NK-92 (cell line): ENCODE data around the gene PPHLN1.
"Not testable (repeated sequence)": the region's sequence is repeated elsewhere in the genome, so short reads cannot be mapped to it uniquely, and the experiment has no call there.

Experiments used
- DNase-seq: peaks from one replicate; lab custom pipeline; 2025; ENCODE audit not compliant: unreplicated experiment; lab: John Stamatoyannopoulos, UW

Gene PPHLN1

DNA sequence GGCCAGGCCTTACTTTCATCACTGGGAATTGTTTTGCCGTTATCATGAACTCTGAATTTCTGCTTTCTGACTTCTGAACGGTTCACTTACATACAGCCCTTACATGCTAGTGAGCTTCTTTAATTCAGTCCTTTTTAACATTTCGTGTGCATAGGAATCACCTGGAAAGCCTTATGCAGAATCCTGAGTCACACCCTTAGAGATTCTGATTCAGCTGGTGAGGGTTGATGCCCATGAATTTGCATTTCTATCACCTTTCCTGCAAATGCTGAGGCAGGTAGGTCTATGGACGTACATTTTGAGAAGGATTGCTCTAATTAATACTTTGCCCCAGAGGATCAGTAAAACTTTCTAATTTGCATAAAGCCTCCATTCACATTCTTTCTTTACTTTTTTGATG is 44.0 kb downstream of the PPHLN1 start:
- DNase-seq = no peak

- no peak for DNase-seq
Measured at GRCh38 chr12:42372154-42372791, 46.3 kb downstream of the PPHLN1 start.

GRCh38 chr12:42373669-42374068 is 47.7 kb downstream of the PPHLN1 start:
- no peak for DNase-seq

- DNase-seq = no peak
Measured at GRCh38 chr12:42380733-42381132, 54.8 kb downstream of the PPHLN1 start.

GRCh38 chr12:42382013-42382696 is 56.2 kb downstream of the PPHLN1 start:
- no peak for DNase-seq

DNA sequence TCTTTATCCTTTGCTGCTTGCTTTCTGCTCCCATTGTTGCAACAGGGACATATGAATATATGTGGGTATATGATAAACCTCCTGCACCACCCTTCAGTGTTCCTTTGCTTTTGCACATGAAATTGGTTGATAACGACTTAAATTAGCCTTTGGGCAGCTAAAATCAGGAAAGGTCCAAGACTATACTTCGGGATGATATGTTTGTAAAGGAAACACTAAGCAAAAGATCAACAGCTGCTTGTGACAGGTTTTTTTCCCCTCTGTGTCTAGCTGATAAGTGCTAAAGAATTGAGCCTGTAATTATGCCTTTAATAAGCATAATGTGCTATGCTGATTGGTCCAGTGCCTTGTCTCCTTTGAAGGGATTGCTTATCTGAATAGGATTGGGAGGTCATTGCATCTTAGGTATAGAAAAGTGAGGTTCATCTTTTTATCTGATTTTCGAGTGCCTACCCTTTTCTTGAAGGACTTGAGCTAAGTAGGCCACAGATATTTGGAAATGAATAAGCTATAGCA is 59.4 kb downstream of the PPHLN1 start:
- no peak for DNase-seq

GRCh38 chr12:42386308-42386707 is 60.3 kb downstream of the PPHLN1 start:
- no peak for DNase-seq

- not testable (repeated sequence) for DNase-seq
Measured at GRCh38 chr12:42388086-42388485, 62.1 kb downstream of the PPHLN1 start.

GRCh38 chr12:42394429-42394828 is 68.5 kb downstream of the PPHLN1 start:
- DNase-seq = no peak

- no peak for DNase-seq
Measured at GRCh38 chr12:42396473-42397259, 70.7 kb downstream of the PPHLN1 start.

GRCh38 chr12:42402821-42403411 is 76.9 kb downstream of the PPHLN1 start:
- no peak for DNase-seq

- no peak for DNase-seq
Measured at GRCh38 chr12:42407306-42407705, 81.3 kb downstream of the PPHLN1 start.

- no peak for DNase-seq
Measured at GRCh38 chr12:42409471-42409870, 83.5 kb downstream of the PPHLN1 start.

- DNase-seq = no peak
Measured at GRCh38 chr12:42410340-42410739, 84.4 kb downstream of the PPHLN1 start.

DNA sequence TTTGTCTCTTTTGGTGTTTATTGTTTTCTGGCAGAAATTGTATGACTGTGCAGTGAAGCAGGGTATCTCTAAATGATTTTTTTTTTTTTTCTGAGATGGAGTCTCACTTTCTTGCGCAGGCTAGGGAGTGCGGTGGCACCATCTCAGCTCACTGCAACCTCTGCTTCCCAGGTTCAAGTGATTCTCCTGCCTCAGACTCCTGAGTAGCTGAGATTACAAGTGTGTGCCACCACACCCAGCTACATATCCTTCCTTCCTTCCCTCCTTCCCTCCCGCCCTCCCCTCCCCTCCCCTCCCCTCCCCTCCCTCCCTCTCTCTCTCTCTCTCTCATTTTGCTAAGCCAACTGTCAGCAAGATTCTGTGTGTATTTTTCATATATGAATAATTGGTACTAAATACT is 94.4 kb downstream of the PPHLN1 start:
- DNase-seq = no peak

DNA sequence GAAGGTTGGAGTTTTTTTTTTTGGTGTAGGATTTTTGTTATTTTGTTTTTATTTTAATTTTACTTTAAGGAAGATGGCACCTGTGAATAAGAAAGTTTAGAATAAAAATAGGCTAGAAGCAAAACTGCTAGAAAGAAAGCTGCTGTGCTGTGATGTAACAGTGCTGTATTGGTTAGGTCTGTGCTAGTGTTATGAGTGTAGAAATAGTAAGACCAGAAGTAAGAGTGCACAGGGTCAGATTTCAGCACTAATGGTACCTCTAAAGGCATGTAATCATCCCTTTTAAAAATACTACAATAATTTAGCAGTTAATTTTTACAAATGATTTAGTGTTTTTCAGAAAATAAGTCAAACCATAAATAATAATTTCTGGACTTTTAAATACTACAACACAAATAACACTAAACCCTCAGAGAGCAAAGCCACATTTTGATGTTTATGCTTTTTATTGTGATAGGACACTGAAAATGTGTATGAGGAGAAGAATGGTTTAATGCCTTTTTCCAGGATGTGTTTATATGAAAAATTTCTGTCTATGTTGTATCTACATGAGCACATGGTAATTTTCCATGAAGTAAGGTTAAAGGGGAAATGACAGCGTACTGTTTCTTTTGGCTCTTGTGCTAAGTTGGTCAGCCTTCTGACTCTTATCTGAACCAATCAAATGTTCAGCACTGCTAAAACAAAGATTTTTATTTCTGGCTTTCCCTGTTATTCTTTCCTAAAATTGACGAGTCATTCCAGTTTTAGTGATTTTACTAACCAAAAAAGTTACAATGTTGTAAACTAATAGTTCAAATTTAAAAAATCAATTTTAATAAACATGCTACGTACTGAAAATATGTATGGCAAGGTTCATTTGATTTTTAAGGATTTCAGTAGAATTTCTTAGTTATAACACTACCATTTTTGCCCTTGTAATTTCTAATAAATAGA is 96.1 kb downstream of the PPHLN1 start:
- DNase-seq = no peak

GRCh38 chr12:42422785-42423184 is 96.8 kb downstream of the PPHLN1 start:
- DNase-seq = no peak

GRCh38 chr12:42426746-42427145 is 100.8 kb downstream of the PPHLN1 start:
- DNase-seq = no peak

DNA sequence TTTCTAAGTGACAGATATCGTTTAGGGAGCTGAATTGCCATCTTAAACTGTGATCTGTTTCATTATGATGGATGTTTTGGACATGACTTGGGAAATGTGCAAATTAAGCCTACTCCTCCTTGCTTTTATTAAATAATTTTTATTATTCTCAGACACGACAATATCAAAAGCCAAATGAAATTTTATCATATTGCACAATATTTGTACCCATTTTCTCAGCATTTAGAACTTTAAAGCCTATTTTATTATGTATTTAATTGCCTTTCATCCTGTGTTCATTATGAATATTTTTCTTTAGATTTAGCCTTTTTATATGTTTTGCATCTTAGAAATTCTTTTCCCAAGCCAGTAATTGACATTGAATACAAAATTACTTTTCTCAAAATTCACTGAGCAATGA is 102.9 kb downstream of the PPHLN1 start:
- DNase-seq = no peak

DNA sequence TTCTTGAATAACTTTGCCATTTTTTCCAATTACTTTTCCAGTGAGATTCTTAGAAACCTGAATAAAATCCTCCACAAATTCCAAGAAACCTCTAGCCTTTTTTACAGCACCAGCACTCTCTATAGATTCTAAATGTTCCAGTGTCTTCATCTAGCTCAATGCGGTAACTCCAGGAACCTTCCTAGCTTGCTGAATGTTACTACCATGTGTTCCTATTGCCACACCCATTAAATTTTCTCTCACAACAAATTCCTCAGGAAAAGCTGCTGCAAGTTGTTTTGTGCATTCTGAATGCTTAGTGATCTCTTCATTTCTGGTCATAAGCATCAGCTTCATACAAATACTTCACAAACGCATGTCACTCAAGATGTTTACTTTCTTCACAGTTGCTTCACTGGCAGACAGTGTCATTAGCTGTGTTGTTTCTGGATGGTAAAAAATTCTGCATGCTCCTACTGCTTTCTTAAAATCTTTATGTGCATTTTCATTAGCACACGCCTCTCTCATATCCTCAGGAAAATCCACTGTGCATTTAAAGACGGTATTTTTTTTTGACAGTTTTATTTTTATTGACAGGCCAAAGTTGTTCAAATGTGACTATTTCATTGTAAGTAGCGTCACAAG is 106.7 kb downstream of the PPHLN1 start:
- DNase-seq = no peak
